Breast epithelium (tissue), 3 donors: Measurements from ENCODE around the gene MAP4.

Source experiments
- CTCF ChIP-seq, 3 donors: fragments of 450-650 bp; IDR thresholded peaks; one replicate each; pipeline ENCODE4 v1.5.1; 2016 to 2017; ENCODE audit warnings: antibody characterized with exemption in 3 of 3, mild to moderate bottlenecking in 3 of 3, moderate library complexity in 3 of 3
- POLR2A ChIP-seq: fragments of 450-650 bp; IDR thresholded peaks from one replicate; pipeline ENCODE4 v1.6.1; 2016; ENCODE audit warnings: antibody characterized with exemption, mild to moderate bottlenecking, moderate library complexity
- POLR2AphosphoS5 ChIP-seq, 3 donors: sonication (generic); formaldehyde crosslinking; IDR thresholded peaks; one replicate each; pipeline ENCODE4 v1.6.1; 2017; ENCODE audit warnings: antibody characterized with exemption in 3 of 3

GRCh38 chr3:47870156-47870555 is 146.1 kb downstream of the MAP4 start:
- no peak for TF ChIP-seq CTCF (IDR thresholded peaks at IDR 0.05)
- TF ChIP-seq POLR2A = no peak
- no peak for TF ChIP-seq POLR2AphosphoS5 (IDR thresholded peaks at IDR 0.05)
